Kidney (tissue), 14 donors: Measurements from ENCODE around the gene PCDHB11. TPM values are rescaled to one million over a fixed set of nuclear protein-coding genes. Genes with fewer than 3 reads are reported as not detected.
"Not testable (repeated sequence)": the region's sequence is repeated elsewhere in the genome, so short reads cannot be mapped to it uniquely, and the experiment has no call there.

Experiments used
- DNase-seq, 5 donors: peaks; one replicate each; pipeline ENCODE4 v3.0.0-alpha.2; 2013 to 2020
- FAIRE-seq: peaks from 2 replicates; lab custom pipeline; 2012; peaks lifted over from hg19 to GRCh38; lab: Jason Lieb, UNC
- H3K27ac ChIP-seq, 2 donors: one replicate each; pipeline ENCODE4 v1.7.0; 2013; ENCODE audit warnings: low read depth in 2 of 2, low read length in 2 of 2, inconsistent platforms in 1 of 2
- H3K27me3 ChIP-seq: one replicate; pipeline ENCODE4 v1.7.1; 2013; ENCODE audit warnings: low read length, inconsistent platforms; ENCODE audit not compliant: control insufficient read depth, insufficient read depth
- H3K36me3 ChIP-seq, 3 donors: one replicate each; pipeline versions ENCODE4 v1.7.0 to v1.7.1; 2013; ENCODE audit warnings: low read length in 3 of 3, control low read depth in 1 of 3, inconsistent platforms in 1 of 3; ENCODE audit not compliant: insufficient read depth in 3 of 3, control insufficient read depth in 2 of 3
- H3K4me1 ChIP-seq, 3 donors: one replicate each; pipeline versions ENCODE4 v1.7.0 to v1.7.1; 2013; ENCODE audit warnings: low read length in 3 of 3, inconsistent platforms in 1 of 3, low read depth in 1 of 3; ENCODE audit not compliant: control insufficient read depth in 2 of 3, insufficient read depth in 2 of 3
- H3K4me3 ChIP-seq, 3 donors: one replicate each; pipeline versions ENCODE4 v1.7.0 to v1.8.1; 2013; ENCODE audit warnings: low read length in 3 of 3, control low read depth in 1 of 3, inconsistent platforms in 1 of 3
- H3K9ac ChIP-seq, 3 donors: one replicate each; pipeline versions ENCODE4 v1.7.0 to v1.7.1; 2013; ENCODE audit warnings: low read length in 3 of 3, control low read depth in 1 of 3, inconsistent platforms in 1 of 3
- H3K9me3 ChIP-seq, 3 donors: one replicate each; pipeline versions ENCODE4 v1.7.0 to v1.7.1; 2013; ENCODE audit warnings: low read length in 3 of 3, control low read depth in 1 of 3, inconsistent platforms in 1 of 3; ENCODE audit not compliant: control insufficient read depth in 2 of 3, insufficient read depth in 1 of 3
- intact Hi-C: fragments of 100-400 bp; cut with DNase I; formaldehyde crosslinking; loops from one replicate; pipeline ENCODE4 v1.11.1; 2022
- polyA plus RNA-seq: library from polyadenylated mRNA; stranded (reverse); fragments of 350-450 nt; fragmentation: Illumina TruSeq; extraction: RNeasy Lipid Tissue Mini Kit (QIAGEN cat#74804); gene quantifications from one replicate; pipeline ENCODE4 v1.2.3, GENCODE V29; 2014; ENCODE audit warnings: low read depth, low replicate concordance; ENCODE audit not compliant: insufficient read depth
- total RNA-seq: library from RNA; stranded (reverse); fragmentation: NEBNext Ultra II Directional; extraction: Animal tissue kit (Norgen Biotek cat#: 25700); gene quantifications from one replicate; pipeline ENCODE4 v1.2.1, GENCODE V29; 2021
- TF ChIP-seq, protein P1 (sequence below): IDR thresholded peaks from 3 replicates; pipeline ENCODE4 v1.5.1; 2012; ENCODE audit warnings: mild to moderate bottlenecking, moderate library complexity, borderline replicate concordance; ENCODE audit not compliant: insufficient read depth; ENCODE audit errors: extremely low read depth
- donor health status: control.
- donor health status: control.
- donor health status: control.
- donor health status: control.
- donor health status: control.
- donor health status: DM: yes; HTN: yes; CAD: no.
- donor health status: Normal renal cell carcinoma (clear cell type).

The PCDHB11 gene
- total and polyA plus RNA-seq, 2 donors from 2014 or later = 0.47 to 4.3 TPM

GRCh38 chr5:141175933-141176332, 23.5 kb upstream of the PCDHB11 start:
- no peaks in the 10 kb centered on the region for H3K36me3 ChIP-seq
- FAIRE-seq (no peak), DNase-seq (no peak)
- H3K9me3 ChIP-seq = peaks cover 2 to 25% (median 18%) of the 10 kb centered on the region in 3 donors
- TF ChIP-seq, protein P1, sequence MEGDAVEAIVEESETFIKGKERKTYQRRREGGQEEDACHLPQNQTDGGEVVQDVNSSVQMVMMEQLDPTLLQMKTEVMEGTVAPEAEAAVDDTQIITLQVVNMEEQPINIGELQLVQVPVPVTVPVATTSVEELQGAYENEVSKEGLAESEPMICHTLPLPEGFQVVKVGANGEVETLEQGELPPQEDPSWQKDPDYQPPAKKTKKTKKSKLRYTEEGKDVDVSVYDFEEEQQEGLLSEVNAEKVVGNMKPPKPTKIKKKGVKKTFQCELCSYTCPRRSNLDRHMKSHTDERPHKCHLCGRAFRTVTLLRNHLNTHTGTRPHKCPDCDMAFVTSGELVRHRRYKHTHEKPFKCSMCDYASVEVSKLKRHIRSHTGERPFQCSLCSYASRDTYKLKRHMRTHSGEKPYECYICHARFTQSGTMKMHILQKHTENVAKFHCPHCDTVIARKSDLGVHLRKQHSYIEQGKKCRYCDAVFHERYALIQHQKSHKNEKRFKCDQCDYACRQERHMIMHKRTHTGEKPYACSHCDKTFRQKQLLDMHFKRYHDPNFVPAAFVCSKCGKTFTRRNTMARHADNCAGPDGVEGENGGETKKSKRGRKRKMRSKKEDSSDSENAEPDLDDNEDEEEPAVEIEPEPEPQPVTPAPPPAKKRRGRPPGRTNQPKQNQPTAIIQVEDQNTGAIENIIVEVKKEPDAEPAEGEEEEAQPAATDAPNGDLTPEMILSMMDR = no peak
- H3K9ac ChIP-seq = no peak overlapping the region
- intact Hi-C loops = no loop called here
- H3K4me3 ChIP-seq = no peak overlapping the region
- peaks cover 2% of the 10 kb centered on the region for H3K27me3 ChIP-seq
- no peak overlapping the region for H3K27ac ChIP-seq
- no peaks in the 10 kb centered on the region for H3K4me1 ChIP-seq

DNA sequence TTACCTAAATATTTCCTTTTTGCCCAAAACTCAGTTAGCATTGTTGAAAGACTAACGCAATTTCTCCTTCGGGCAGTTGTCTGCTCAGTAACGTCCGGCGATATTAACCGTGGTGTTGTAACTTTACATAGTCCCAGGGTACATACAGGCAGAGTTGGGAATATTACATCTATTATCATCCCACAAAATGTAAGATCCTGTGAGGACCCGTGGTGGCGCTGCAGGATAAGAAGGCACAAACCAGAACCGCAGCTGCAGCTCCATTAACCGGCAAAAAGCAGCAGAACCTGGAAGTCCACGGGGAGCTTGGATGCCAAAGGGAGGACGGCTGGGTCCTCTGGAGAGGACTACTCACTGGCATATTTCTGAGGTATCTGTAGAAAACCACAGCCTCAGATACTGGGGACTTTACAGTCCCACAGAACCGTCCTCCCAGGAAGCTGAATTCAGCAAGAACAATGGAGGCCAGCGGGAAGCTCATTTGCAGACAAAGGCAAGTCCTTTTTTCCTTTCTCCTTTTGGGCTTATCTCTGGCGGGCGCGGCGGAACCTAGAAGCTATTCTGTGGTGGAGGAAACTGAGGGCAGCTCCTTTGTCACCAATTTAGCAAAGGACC, 21.7 kb upstream of the PCDHB11 start, which contains the start of gene PCDHB8:
PCDHB8 (plus strand) TSS at position 214 of the 615 bp plus-strand sequence; CDS start at position 459, 245 bp downstream.
- DNase-seq, intact Hi-C loops: not testable (repeated sequence)

DNA sequence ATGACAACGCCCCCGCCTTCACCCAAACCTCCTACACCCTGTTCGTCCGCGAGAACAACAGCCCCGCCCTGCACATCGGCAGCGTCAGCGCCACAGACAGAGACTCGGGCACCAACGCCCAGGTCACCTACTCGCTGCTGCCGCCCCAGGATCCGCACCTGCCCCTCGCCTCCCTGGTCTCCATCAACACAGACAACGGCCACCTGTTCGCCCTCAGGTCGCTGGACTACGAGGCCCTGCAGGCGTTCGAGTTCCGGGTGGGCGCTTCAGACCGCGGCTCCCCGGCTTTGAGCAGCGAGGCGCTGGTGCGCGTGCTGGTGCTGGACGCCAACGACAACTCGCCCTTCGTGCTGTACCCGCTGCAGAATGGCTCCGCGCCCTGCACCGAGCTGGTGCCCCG, 20.1 kb upstream of the PCDHB11 start:
- H3K27me3 ChIP-seq, FAIRE-seq, intact Hi-C loops, H3K9ac ChIP-seq, H3K27ac ChIP-seq, H3K36me3 ChIP-seq, H3K4me1 ChIP-seq, H3K4me3 ChIP-seq: not testable (repeated sequence)
- DNase-seq = peak in 1 of 5 donors; percentile 35
- peaks cover 2 to 28% (median 26%) of the 10 kb centered on the region in 3 donors for H3K9me3 ChIP-seq

More for the DNA sequence above, 21.7 kb upstream of the PCDHB11 start, which contains the start of gene PCDHB8:
- H3K9me3 ChIP-seq = peaks cover 2 to 28% (median 18%) of the 10 kb centered on the region in 3 donors
- not testable (repeated sequence) for H3K27me3 ChIP-seq, H3K9ac ChIP-seq, H3K4me3 ChIP-seq, FAIRE-seq, H3K4me1 ChIP-seq, H3K36me3 ChIP-seq, H3K27ac ChIP-seq

DNA sequence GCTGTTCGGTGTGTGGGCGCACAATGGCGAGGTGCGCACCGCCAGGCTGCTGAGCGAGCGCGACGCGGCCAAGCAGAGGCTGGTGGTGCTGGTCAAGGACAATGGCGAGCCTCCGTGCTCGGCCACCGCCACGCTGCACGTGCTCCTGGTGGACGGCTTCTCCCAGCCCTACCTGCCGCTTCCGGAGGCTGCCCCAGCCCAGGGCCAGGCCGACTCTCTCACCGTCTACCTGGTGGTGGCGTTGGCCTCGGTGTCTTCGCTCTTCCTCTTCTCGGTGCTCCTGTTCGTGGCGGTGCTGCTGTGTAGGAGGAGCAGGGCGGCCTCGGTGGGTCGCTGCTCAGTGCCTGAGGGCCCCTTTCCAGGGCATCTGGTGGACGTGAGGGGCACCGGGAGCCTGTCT, 19.6 kb upstream of the PCDHB11 start:
- H3K27me3 ChIP-seq, intact Hi-C loops, H3K27ac ChIP-seq, H3K4me1 ChIP-seq, FAIRE-seq, H3K36me3 ChIP-seq, H3K4me3 ChIP-seq, H3K9ac ChIP-seq: not testable (repeated sequence)
- peak in 1 of 5 donors; percentile 56 for DNase-seq
- peaks cover 2 to 29% (median 26%) of the 10 kb centered on the region in 3 donors for H3K9me3 ChIP-seq

DNA sequence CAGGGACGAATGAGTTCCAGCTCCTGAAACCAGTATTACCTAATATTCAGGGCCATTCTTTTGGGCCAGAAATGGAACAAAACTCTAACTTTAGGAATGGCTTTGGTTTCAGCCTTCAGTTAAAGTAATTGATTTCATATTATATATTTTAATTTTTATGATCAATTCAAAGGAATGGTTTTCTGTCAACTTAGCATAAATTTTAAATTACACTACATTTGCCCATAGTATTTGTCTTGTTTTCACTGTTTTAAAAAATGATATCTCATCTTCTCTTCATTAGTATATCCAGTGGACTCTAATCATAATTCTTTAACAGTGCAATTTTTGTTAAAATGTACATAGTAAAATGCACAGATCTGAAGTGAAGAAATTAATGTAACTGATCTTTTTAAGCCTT, 19.1 kb upstream of the PCDHB11 start:
- Histone ChIP-seq H3K4me1 (no peaks in the 10 kb centered on the region), H3K4me3 (no peak overlapping the region), H3K9me3 (peaks cover 2 to 25% (median 25%) of the 10 kb centered on the region in 3 donors), H3K27ac (no peak overlapping the region), H3K36me3 (no peaks in the 10 kb centered on the region), H3K27me3 (peaks cover 2% of the 10 kb centered on the region), H3K9ac (no peak overlapping the region)
- TF ChIP-seq, protein P1 = no peak
- FAIRE-seq = peak; percentile 3
- no peak for DNase-seq
- intact Hi-C loops = no loop called here
